AG04450 (cell line): Measurements from ENCODE around the gene HAPLN3. TPM values are rescaled to one million over a fixed set of nuclear protein-coding genes. Genes with fewer than 3 reads are reported as not detected.

Experiments used
- CTCF ChIA-PET: fragments of 300-600, 350-600 bp; formaldehyde crosslinking; extraction: SDS; loops from one replicate; lab custom pipeline; 2022; ENCODE audit warnings: antibody characterized with exemption, inconsistent platforms; lab: Charles Lee
- POLR2A ChIA-PET: fragments of 350-600 bp; formaldehyde crosslinking; extraction: SDS; loops from one replicate; lab custom pipeline; 2021; ENCODE audit warnings: antibody characterized with exemption, inconsistent platforms; lab: Yijun Ruan, JAX
- DNase-seq: peaks from one replicate; pipeline ENCODE4 v3.0.0-alpha.2; 2011; ENCODE audit warnings: low read depth, low spot score
- H3K27ac ChIP-seq: one replicate; pipeline ENCODE4 v1.5.1; 2012; ENCODE audit warnings: low read depth, low read length, control low read depth
- H3K27me3 ChIP-seq: one replicate; pipeline ENCODE4 v1.6.0; 2012; ENCODE audit warnings: low read length; ENCODE audit not compliant: control insufficient read depth, insufficient read depth
- H3K4me3 ChIP-seq: 2 replicates; pipeline ENCODE4 v1.5.1; 2011; ENCODE audit warnings: mild to moderate bottlenecking, low read depth, low read length, control low read depth
- H3K9me3 ChIP-seq: 2 replicates; pipeline ENCODE4 v1.5.1; 2012; ENCODE audit warnings: low read length; ENCODE audit not compliant: control insufficient read depth, insufficient read depth
- polyA plus RNA-seq: library from polyadenylated mRNA; depleted of rRNA; stranded (reverse); fragments of >200 nt; gene quantifications from 2 replicates; pipeline ENCODE4 v1.2.3, GENCODE V29; 2011
- TF ChIP-seq, protein P1 (sequence below): IDR thresholded peaks from 2 replicates; pipeline ENCODE4 v1.5.1; 2011; ENCODE audit warnings: low read depth, low read length, control low read depth, inconsistent platforms

The HAPLN3 gene
- polyA plus RNA-seq, 1 experiment, result 5.6 TPM

DNA sequence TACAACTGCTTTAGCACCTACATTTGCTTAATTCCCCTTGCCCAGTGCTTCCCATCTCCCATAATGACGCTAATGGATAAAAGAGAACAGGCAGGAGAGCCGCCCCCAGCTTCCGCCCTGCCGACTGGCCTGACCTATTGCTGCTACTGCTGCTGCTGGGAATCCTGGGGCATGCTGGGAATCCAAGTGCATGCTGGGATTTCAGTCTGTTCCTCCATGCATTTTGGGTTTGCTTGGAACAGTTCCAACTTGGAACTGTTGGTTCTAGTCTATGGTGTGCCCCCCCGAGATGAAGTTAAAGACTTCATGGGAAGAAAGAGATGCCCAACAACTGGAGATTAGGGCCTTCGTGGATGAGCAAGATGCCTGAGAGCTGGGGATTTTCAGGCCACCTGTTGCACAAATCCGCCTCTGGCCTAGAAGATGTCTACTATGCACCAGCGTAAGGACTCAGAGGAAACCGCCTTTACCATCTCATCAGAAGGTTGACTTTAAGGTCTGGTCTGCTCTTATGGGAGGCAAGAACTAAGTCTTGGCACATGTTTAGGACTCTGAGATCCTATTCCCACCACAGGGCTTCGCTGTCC lies 29.0 kb downstream of the HAPLN3 start:
- TF ChIP-seq, protein P1, sequence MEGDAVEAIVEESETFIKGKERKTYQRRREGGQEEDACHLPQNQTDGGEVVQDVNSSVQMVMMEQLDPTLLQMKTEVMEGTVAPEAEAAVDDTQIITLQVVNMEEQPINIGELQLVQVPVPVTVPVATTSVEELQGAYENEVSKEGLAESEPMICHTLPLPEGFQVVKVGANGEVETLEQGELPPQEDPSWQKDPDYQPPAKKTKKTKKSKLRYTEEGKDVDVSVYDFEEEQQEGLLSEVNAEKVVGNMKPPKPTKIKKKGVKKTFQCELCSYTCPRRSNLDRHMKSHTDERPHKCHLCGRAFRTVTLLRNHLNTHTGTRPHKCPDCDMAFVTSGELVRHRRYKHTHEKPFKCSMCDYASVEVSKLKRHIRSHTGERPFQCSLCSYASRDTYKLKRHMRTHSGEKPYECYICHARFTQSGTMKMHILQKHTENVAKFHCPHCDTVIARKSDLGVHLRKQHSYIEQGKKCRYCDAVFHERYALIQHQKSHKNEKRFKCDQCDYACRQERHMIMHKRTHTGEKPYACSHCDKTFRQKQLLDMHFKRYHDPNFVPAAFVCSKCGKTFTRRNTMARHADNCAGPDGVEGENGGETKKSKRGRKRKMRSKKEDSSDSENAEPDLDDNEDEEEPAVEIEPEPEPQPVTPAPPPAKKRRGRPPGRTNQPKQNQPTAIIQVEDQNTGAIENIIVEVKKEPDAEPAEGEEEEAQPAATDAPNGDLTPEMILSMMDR, result no peak
- ChIA-PET POLR2A (no interaction called here), CTCF (interaction anchor here (1.2 kb wide), 1 partner anchor 13 kb away, joined by 3 read pairs; no protein-coding TSS in a partner anchor)
- H3K4me3 ChIP-seq, result no peak overlapping the region
- no peak overlapping the region for H3K27ac ChIP-seq
- DNase-seq, result no peak
- H3K9me3 ChIP-seq, result no peaks in the 10 kb centered on the region
- peaks cover 22% of the 10 kb centered on the region for H3K27me3 ChIP-seq

DNA sequence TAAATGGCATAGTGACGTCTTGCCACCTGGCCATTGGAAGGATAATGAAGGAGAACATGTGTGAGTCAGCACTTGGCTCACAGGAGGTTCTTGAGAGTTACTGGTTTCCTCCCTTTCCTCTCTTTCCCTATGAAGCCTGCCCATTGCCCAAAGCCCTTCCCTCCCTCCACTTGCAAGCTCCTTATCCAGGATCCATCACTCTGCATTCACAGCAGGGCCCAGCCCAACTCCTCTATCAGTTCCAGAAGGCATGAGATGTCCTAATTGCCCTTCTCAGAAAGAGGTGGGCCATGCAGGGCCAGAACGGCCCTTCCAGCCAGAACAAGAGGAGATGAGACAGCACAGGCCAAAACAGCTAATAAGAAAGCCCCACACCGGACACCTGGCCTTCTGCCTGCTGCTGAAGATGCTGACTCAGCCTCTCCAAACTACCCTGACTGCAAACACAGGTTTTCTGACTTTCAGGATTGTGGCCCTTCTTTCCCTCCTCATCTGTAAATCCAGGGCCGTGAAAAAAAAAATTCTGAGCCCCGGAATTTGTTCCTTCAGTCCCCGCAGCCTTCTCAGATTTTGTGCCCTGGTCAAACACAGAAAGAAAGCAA lies 29.7 kb downstream of the HAPLN3 start:
- TF ChIP-seq, protein P1, result no peak
- no peak overlapping the region for H3K4me3 ChIP-seq
- no peaks in the 10 kb centered on the region for H3K9me3 ChIP-seq
- peaks cover 25% of the 10 kb centered on the region for H3K27me3 ChIP-seq
- DNase-seq, result no peak
- H3K27ac ChIP-seq, result no peak overlapping the region
- ChIA-PET CTCF (no interaction called here), POLR2A (no interaction called here)

DNA sequence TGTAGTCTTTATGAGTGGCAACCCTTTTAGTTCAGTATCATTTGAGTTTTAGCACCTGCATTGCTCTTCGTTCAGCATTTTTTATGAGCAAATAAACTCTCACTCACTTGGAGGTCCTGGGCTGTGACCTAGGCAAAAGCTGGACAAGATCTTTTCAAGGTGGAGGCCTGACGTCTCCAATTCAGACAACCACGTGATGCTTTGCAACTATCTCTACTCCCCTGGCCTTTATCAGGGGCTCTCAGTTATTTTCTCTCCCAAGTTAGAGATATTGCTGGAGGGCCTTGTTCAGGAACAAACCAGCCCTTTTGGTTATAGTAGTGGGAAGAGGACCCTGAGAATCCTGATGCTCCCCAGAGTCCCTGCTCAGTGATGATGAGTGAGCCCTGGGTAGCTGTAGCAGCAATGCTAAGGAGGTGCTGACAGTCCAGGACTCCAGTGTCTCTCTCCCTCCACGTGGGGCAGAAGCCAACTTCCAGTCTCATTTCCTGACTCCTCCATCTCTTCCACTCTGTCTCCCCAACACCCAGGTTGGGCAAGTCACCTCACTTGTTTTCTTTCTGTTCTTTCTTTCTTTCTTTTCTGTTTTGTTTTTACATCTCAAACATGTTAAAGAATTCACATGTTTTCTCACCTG lies 30.4 kb downstream of the HAPLN3 start:
- TF ChIP-seq, protein P1, result no peak
- Histone ChIP-seq H3K27me3 (peaks cover 27% of the 10 kb centered on the region), H3K4me3 (no peak overlapping the region), H3K9me3 (no peaks in the 10 kb centered on the region), H3K27ac (no peak overlapping the region)
- ChIA-PET POLR2A (no interaction called here), CTCF (interaction anchor here (0.6 kb wide), 1 partner anchor 9 kb away, joined by 3 read pairs; no protein-coding TSS in a partner anchor)
- no peak for DNase-seq

DNA sequence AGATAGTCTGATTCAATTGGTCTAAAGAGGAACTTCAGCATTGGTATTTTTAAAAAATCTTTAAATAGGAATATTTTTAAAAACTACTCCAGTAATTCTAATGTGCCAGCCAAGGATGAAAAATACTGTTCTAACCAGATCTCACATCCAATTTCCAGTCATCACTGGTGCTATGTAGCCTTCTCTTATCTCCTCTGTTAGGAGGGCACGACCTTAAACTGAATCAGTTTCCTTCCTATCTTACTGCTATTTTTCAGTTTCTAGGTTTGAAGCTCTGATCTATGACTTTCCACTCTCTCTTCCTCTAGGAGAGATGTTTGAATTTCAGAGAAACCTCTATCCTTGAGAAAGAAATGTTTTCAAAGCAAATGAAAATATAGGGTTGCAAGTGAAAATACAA lies 31.9 kb downstream of the HAPLN3 start:
- H3K27me3 ChIP-seq, result peaks cover 24% of the 10 kb centered on the region
- ChIA-PET CTCF (interaction anchor here (1.5 kb wide), 1 partner anchor 239 kb away, joined by 3 read pairs; no protein-coding TSS in a partner anchor), POLR2A (interaction anchor here (0.6 kb wide), 1 partner anchor 152 kb away, joined by 3 read pairs; no protein-coding TSS in a partner anchor)
- no peak overlapping the region for H3K27ac ChIP-seq
- no peaks in the 10 kb centered on the region for H3K9me3 ChIP-seq
- no peak overlapping the region for H3K4me3 ChIP-seq
- DNase-seq, result no peak
- TF ChIP-seq, protein P1, result no peak

DNA sequence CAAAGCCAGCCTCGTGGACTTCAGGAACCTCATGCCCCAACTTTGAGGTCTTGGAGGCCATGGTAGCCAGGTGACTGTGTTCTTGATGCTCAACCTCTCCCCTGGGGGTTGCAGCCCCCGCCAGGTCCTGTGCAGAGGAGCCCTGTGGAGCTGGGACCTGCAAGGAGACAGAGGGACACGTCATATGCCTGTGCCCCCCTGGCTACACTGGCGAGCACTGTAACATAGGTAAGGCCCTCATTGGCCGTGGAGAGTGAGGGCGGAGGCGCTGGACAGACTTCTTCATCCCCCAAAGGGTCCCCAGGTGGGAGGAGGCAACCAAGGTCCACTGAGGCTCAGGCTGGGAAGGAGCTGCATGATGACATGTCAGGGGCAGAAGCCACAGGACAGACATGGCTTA lies 35.1 kb downstream of the HAPLN3 start:
- Histone ChIP-seq H3K9me3 (peaks cover under 1% of the 10 kb centered on the region; the same call in 1 of the 2 replicates), H3K27me3 (peaks cover 26% of the 10 kb centered on the region), H3K27ac (no peak overlapping the region), H3K4me3 (no peak overlapping the region)
- ChIA-PET CTCF (no interaction called here), POLR2A (no interaction called here)
- no peak for DNase-seq
- TF ChIP-seq, protein P1, result no peak
